ENCODE results near the gene VGF.

DNA sequence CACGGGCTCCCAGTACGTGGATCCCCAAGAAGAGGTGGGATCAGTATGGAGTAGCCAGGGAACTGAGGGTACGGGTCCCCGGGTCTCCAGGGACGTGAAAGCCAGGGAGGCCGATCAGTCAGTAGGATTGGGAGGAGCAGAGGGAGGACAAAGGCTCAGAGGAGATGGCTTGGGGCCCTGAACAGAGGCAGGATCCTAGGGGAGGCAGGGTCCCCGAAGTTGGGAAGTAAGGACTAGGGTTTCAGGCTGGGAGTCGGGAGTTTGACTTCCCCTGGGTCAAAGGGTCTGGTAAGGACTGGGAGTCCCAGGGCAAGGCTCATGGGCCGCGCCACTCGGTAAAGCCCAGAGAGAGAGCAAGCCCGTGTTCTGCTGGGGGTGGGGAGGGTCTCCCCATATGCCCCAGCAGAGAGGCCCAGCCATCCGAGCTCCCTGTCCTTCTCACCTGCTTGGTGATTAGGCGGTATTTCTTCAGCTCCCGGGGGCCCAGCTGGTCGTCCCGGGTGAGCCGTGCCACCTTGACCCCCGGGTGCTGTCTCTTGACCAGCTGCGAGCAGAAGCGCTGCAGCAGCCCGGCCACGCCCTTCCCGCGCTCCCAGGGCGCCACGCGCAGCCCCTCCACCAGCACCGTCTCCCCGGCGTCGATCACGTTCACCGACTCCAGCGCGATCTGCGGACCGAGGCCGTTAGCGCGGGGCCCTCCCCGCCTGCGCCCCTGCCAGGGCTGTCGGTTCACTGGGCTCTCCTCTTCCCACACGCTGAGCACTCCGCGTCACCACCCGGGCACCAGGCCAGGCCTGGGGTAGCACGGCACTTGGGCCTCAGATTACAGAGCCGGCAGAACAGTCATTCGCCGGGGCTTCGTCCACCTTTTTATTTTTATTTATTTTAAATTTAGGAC, 7.7 kb upstream of the VGF start:
- TF ChIP-seq, protein P1, sequence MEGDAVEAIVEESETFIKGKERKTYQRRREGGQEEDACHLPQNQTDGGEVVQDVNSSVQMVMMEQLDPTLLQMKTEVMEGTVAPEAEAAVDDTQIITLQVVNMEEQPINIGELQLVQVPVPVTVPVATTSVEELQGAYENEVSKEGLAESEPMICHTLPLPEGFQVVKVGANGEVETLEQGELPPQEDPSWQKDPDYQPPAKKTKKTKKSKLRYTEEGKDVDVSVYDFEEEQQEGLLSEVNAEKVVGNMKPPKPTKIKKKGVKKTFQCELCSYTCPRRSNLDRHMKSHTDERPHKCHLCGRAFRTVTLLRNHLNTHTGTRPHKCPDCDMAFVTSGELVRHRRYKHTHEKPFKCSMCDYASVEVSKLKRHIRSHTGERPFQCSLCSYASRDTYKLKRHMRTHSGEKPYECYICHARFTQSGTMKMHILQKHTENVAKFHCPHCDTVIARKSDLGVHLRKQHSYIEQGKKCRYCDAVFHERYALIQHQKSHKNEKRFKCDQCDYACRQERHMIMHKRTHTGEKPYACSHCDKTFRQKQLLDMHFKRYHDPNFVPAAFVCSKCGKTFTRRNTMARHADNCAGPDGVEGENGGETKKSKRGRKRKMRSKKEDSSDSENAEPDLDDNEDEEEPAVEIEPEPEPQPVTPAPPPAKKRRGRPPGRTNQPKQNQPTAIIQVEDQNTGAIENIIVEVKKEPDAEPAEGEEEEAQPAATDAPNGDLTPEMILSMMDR (IDR thresholded peaks at IDR 0.05; ENCODE audit: low read depth, low read length) = no peak
- TF ChIP-seq EZH2phosphoT487 (IDR thresholded peaks at IDR 0.05; ENCODE audit: low read depth) = no peak
